Measurements from ENCODE around the gene CYTH4.

DNA sequence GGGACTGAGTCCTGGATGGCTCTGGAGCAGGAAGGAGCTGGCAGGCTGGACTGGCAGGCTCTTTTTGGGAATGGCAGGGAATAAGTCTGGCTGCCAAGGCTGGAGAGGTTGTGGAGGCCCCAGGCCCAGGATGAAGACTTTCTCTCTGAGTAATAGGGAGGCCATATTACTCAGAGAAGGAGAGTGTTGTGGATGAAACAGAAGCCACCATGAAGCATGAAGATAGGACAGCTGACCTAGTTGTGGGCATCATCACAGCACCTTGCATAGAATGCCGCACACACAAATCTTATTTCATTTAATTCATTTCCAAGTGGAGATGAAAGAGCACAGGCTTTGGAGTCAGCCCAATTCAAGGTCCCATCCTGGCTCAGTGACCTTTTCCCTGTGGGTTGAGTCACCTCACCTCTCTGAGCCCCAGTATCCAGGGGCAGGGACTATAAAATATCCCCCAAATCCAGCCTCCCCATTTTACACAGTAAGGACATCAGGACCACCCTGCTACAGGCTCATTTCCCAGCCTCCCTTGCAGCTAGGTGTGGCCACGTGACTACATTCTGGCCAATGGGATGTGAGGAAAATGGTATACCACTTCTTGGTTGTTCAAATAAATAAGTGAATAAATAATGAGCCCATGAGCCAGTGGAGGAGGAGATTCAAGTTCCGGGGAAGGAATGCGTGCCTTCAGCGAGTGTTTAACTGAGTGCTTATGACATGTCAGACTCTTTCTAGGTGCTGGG lies 9.4 kb downstream of the CYTH4 start:
- TF ChIP-seq, protein P1, sequence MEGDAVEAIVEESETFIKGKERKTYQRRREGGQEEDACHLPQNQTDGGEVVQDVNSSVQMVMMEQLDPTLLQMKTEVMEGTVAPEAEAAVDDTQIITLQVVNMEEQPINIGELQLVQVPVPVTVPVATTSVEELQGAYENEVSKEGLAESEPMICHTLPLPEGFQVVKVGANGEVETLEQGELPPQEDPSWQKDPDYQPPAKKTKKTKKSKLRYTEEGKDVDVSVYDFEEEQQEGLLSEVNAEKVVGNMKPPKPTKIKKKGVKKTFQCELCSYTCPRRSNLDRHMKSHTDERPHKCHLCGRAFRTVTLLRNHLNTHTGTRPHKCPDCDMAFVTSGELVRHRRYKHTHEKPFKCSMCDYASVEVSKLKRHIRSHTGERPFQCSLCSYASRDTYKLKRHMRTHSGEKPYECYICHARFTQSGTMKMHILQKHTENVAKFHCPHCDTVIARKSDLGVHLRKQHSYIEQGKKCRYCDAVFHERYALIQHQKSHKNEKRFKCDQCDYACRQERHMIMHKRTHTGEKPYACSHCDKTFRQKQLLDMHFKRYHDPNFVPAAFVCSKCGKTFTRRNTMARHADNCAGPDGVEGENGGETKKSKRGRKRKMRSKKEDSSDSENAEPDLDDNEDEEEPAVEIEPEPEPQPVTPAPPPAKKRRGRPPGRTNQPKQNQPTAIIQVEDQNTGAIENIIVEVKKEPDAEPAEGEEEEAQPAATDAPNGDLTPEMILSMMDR (IDR thresholded peaks at IDR 0.05): no peak
- TF ChIP-seq POLR2A (IDR thresholded peaks at IDR 0.05) (no peak), EP300 (IDR thresholded peaks at IDR 0.05) (no peak)

All from ovary (tissue), 3 donors.